Measurements from ENCODE around the gene PCDHGA2.
"Not testable (repeated sequence)": the region's sequence is repeated elsewhere in the genome, so short reads cannot be mapped to it uniquely, and the experiment has no call there.

Gene PCDHGA2

GRCh38 chr5:141338538-141339306 lies at the start of gene PCDHGA2:
Gene PCDHGA2, plus strand, starts transcription at chr5:141338760.
- Mint-ChIP-seq H3K27ac (no peak within 1 kb of the TSS), H3K27me3 (ENCODE audit: low read depth) (no peaks in the 10 kb centered on the region), H3K4me3 (no peak within 1 kb of the TSS), H3K36me3 (ENCODE audit: low read depth) (peaks cover 17% of the 10 kb centered on the region), H3K4me1 (no peaks in the 10 kb centered on the region), H3K9me3 (peaks cover 70% of the 10 kb centered on the region)
- no peak for TF ChIP-seq CTCF (IDR thresholded peaks at IDR 0.05; ENCODE audit: unreplicated experiment in 3 of 3)

GRCh38 chr5:141298376-141298775 lies 40.2 kb upstream of the PCDHGA2 start:
- no peak for TF ChIP-seq CTCF (IDR thresholded peaks at IDR 0.05; ENCODE audit: unreplicated experiment in 3 of 3)
- Mint-ChIP-seq H3K9me3 (peaks cover 87% of the 10 kb centered on the region), H3K36me3 (ENCODE audit: low read depth) (peaks cover 94% of the 10 kb centered on the region), H3K27ac (no peak overlapping the region), H3K4me1 (no peaks in the 10 kb centered on the region), H3K4me3 (no peak overlapping the region), H3K27me3 (ENCODE audit: low read depth) (no peaks in the 10 kb centered on the region)

GRCh38 chr5:141303756-141304155 lies 34.8 kb upstream of the PCDHGA2 start, which contains the start of gene SLC25A2:
Gene SLC25A2, minus strand, starts transcription at chr5:141304049. Its CDS starts 184 bp downstream, at chr5:141303865.
- peaks cover 92% of the 10 kb centered on the region for H3K36me3 Mint-ChIP-seq (ENCODE audit: low read depth)
- H3K9me3 Mint-ChIP-seq = peaks cover 86% of the 10 kb centered on the region
- H3K4me3 Mint-ChIP-seq = no peak within 1 kb of the TSS
- no peaks in the 10 kb centered on the region for H3K27me3 Mint-ChIP-seq (ENCODE audit: low read depth)
- H3K4me1 Mint-ChIP-seq = no peaks in the 10 kb centered on the region
- H3K27ac Mint-ChIP-seq = no peak within 1 kb of the TSS
- TF ChIP-seq CTCF (IDR thresholded peaks at IDR 0.05; ENCODE audit: unreplicated experiment in 3 of 3) = no peak

GRCh38 chr5:141306630-141307029 lies 31.9 kb upstream of the PCDHGA2 start:
- no peak for TF ChIP-seq CTCF (IDR thresholded peaks at IDR 0.05; ENCODE audit: unreplicated experiment in 3 of 3)
- Mint-ChIP-seq H3K36me3 (ENCODE audit: low read depth) (peaks cover 94% of the 10 kb centered on the region), H3K27ac (no peak overlapping the region), H3K9me3 (peaks cover 86% of the 10 kb centered on the region), H3K27me3 (ENCODE audit: low read depth) (no peaks in the 10 kb centered on the region), H3K4me1 (no peaks in the 10 kb centered on the region), H3K4me3 (no peak overlapping the region)

- H3K36me3 Mint-ChIP-seq (ENCODE audit: low read depth) = peaks cover 100% of the 10 kb centered on the region
- H3K9me3 Mint-ChIP-seq = peaks cover 80% of the 10 kb centered on the region
- no peak overlapping the region for H3K4me3 Mint-ChIP-seq
- H3K4me1 Mint-ChIP-seq = no peaks in the 10 kb centered on the region
- no peaks in the 10 kb centered on the region for H3K27me3 Mint-ChIP-seq (ENCODE audit: low read depth)
- TF ChIP-seq CTCF (IDR thresholded peaks at IDR 0.05; ENCODE audit: unreplicated experiment in 3 of 3) = no peak
- H3K27ac Mint-ChIP-seq = no peak overlapping the region
Measured at GRCh38 chr5:141313711-141314110, 24.8 kb upstream of the PCDHGA2 start.

- not testable (repeated sequence) for H3K27ac Mint-ChIP-seq; H3K4me1 Mint-ChIP-seq; H3K27me3 Mint-ChIP-seq (ENCODE audit: low read depth); H3K4me3 Mint-ChIP-seq
- Mint-ChIP-seq H3K36me3 (ENCODE audit: low read depth) (peaks cover 95% of the 10 kb centered on the region), H3K9me3 (peaks cover 81% of the 10 kb centered on the region)
Measured at GRCh38 chr5:141316963-141317362, 21.6 kb upstream of the PCDHGA2 start.
